HG03064 (cell line): Measurements from ENCODE around the gene MOGAT2.
"Not testable (repeated sequence)": the region's sequence is repeated elsewhere in the genome, so short reads cannot be mapped to it uniquely, and the experiment has no call there.

ENCODE experiments used
- ATAC-seq: cut with Tn5 transposase; IDR thresholded peaks from one replicate; pipeline ENCODE4 v1.9.1; 2021; ENCODE audit warnings: low read depth; ENCODE audit not compliant: unreplicated experiment

MOGAT2 gene

GRCh38 chr11:75717608-75718418, at the start of gene MOGAT2:
MOGAT2 (plus strand) TSS chr11:75717838; CDS start chr11:75717889, 51 bp downstream.
- no peak for ATAC-seq

GRCh38 chr11:75668451-75669297, 49.0 kb upstream of the MOGAT2 start, which contains the start of gene MAP6:
MAP6 (minus strand) TSS chr11:75669038; CDS start chr11:75668369, 669 bp downstream.
- no peak for ATAC-seq

- no peak for ATAC-seq
Observed at GRCh38 chr11:75673977-75674582, 43.6 kb upstream of the MOGAT2 start.

GRCh38 chr11:75677275-75677674, 40.4 kb upstream of the MOGAT2 start:
- no peak for ATAC-seq

- no peak for ATAC-seq
Observed at GRCh38 chr11:75677909-75678308, 39.7 kb upstream of the MOGAT2 start.

GRCh38 chr11:75678620-75679259, 38.9 kb upstream of the MOGAT2 start:
- no peak for ATAC-seq

- ATAC-seq, result no peak
Observed at GRCh38 chr11:75679566-75679965, 38.1 kb upstream of the MOGAT2 start.

- not testable (repeated sequence) for ATAC-seq
Observed at GRCh38 chr11:75683856-75684255, 33.8 kb upstream of the MOGAT2 start.

GRCh38 chr11:75689863-75690609, 27.6 kb upstream of the MOGAT2 start:
- no peak for ATAC-seq

- no peak for ATAC-seq
Observed at GRCh38 chr11:75691804-75692203, 25.8 kb upstream of the MOGAT2 start.

- ATAC-seq, result no peak
Observed at GRCh38 chr11:75697906-75698581, 19.6 kb upstream of the MOGAT2 start.

- ATAC-seq, result no peak
Observed at GRCh38 chr11:75700940-75701339, 16.7 kb upstream of the MOGAT2 start.

- ATAC-seq, result no peak
Observed at GRCh38 chr11:75703695-75704237, 13.9 kb upstream of the MOGAT2 start.

- no peak for ATAC-seq
Observed at GRCh38 chr11:75705541-75705940, 12.1 kb upstream of the MOGAT2 start.

- ATAC-seq, result no peak
Observed at GRCh38 chr11:75706260-75706729, 11.3 kb upstream of the MOGAT2 start.

- ATAC-seq, result no peak
Observed at GRCh38 chr11:75714211-75714610, 3.4 kb upstream of the MOGAT2 start.

GRCh38 chr11:75715688-75716087, 1.9 kb upstream of the MOGAT2 start:
- no peak for ATAC-seq

GRCh38 chr11:75716659-75717058, 979 bp upstream of the MOGAT2 start:
- no peak for ATAC-seq
